Measurements from ENCODE around the gene NR1H4. TPM values are rescaled to one million over a fixed set of nuclear protein-coding genes. Genes with fewer than 3 reads are reported as not detected.

NR1H4 gene
- total and polyA plus RNA-seq, 4 experiments from 2014 or later: not detected

DNA sequence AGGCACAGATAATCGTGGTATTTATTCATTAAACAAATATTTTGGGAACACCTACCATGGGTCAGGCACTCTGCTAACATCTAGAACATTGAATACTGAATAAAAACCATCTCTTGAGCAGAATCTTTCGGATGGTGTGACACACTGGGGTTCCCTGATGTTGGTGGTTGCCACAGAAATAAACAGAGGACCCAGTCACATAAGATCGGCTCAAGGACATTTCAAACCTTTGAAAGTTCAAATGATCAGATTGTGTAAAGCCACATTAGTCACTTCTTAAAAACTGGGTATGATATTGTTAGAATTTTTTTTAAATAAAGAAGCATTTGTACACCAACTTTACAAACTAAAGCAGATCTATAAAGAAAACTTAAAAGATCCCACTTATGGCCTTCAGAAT lies 39.0 kb downstream of the NR1H4 start:
- POLR2A ChIA-PET (ENCODE audit: partially characterized antibody): no interaction called here

DNA sequence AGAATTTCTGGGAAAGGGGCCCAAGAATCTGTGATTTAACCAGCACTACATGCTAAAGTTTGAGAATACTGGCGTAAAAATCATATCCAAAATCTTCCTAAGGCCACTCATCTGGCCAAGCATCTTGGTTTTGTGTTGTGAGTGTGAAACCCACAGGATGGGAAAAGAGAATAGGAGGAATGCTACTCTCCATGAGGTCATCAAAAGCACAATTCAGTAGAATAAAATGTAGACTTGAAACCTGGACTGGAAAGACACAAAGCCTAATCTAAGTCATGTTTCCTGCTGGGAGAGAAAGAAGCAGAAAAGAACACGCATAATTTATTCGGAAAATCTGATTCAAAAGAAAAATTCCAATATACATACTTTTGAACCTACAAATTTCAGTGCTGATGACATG lies 42.3 kb downstream of the NR1H4 start:
- Mint-ChIP-seq H3K4me3 (no peak overlapping the region), H3K27me3 (peaks cover 0 to 1% of the 10 kb centered on the region in 2 donors), H3K36me3 (no peaks in the 10 kb centered on the region), H3K9me3 (peaks cover 0 to 6% (median 2%) of the 10 kb centered on the region in 8 donors), H3K27ac (no peak overlapping the region), H3K4me1 (no peaks in the 10 kb centered on the region)
- no peak for DNase-seq
- Histone ChIP-seq H3K27me3 (ENCODE audit: insufficient read depth, low read length) (no peaks in the 10 kb centered on the region), H3K27ac (ENCODE audit: low read depth, low read length) (no peak overlapping the region), H3K4me1 (ENCODE audit: insufficient read depth, low read length) (no peaks in the 10 kb centered on the region), H3K4me3 (ENCODE audit: low read length in 2 of 2) (no peak overlapping the region), H3K36me3 (ENCODE audit: insufficient read depth, low read length) (no peaks in the 10 kb centered on the region), H3K9me3 (ENCODE audit: control insufficient read depth in 1 of 2, low read length in 2 of 2) (no peaks in the 10 kb centered on the region)
- intact Hi-C loops (cut with micrococcal nuclease): no loop called here
- ChIA-PET POLR2A (ENCODE audit: partially characterized antibody) (no interaction called here), CTCF (ENCODE audit: partially characterized antibody) (no interaction called here)

More for the DNA sequence above, 39.0 kb downstream of the NR1H4 start:
- Histone ChIP-seq H3K36me3 (ENCODE audit: insufficient read depth, low read length) (no peaks in the 10 kb centered on the region), H3K4me3 (ENCODE audit: low read length in 2 of 2) (no peak overlapping the region), H3K27me3 (ENCODE audit: insufficient read depth, low read length) (no peaks in the 10 kb centered on the region), H3K27ac (ENCODE audit: low read depth, low read length) (no peak overlapping the region), H3K4me1 (ENCODE audit: insufficient read depth, low read length) (no peaks in the 10 kb centered on the region), H3K9me3 (ENCODE audit: control insufficient read depth in 1 of 2, low read length in 2 of 2) (no peaks in the 10 kb centered on the region)
- Mint-ChIP-seq H3K4me3 (no peak overlapping the region), H3K9me3 (peaks cover 0 to 5% (median 2%) of the 10 kb centered on the region in 8 donors), H3K36me3 (no peaks in the 10 kb centered on the region), H3K27me3 (no peaks in the 10 kb centered on the region), H3K27ac (no peak overlapping the region), H3K4me1 (no peaks in the 10 kb centered on the region)
- DNase-seq: no peak
- CTCF ChIA-PET (ENCODE audit: partially characterized antibody): no interaction called here
- intact Hi-C loops (cut with micrococcal nuclease): no loop called here

DNA sequence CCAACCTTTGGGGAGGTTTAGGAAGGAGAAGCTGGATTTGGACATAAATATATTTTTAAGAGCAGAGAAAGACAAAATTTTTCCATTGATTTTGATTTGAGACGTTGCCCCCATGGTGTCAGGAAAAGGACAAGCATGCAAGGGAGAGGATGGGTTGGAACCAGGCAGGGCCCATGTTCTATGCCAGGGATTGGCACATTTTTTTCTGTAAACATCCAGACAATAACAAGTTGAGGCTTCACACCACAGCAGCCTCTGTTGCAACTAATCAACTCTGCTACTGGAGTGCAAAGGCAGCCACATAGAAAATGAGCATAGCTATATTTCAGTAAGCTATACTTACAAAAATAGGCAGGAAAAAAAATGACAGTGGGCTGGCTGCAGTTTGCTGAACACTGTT lies 44.7 kb downstream of the NR1H4 start:
- Mint-ChIP-seq H3K9me3 (peaks cover 0 to 6% (median 2%) of the 10 kb centered on the region in 8 donors), H3K36me3 (no peaks in the 10 kb centered on the region), H3K4me1 (no peaks in the 10 kb centered on the region), H3K4me3 (no peak overlapping the region), H3K27ac (no peak overlapping the region), H3K27me3 (peaks cover 1 to 5% of the 10 kb centered on the region in 2 donors)
- ChIA-PET CTCF (ENCODE audit: partially characterized antibody) (no interaction called here), POLR2A (ENCODE audit: partially characterized antibody) (no interaction called here)
- Histone ChIP-seq H3K9me3 (ENCODE audit: control insufficient read depth in 1 of 2, low read length in 2 of 2) (no peaks in the 10 kb centered on the region), H3K4me3 (ENCODE audit: low read length in 2 of 2) (no peak overlapping the region), H3K36me3 (ENCODE audit: insufficient read depth, low read length) (no peaks in the 10 kb centered on the region), H3K27ac (ENCODE audit: low read depth, low read length) (no peak overlapping the region), H3K27me3 (ENCODE audit: insufficient read depth, low read length) (no peaks in the 10 kb centered on the region), H3K4me1 (ENCODE audit: insufficient read depth, low read length) (no peaks in the 10 kb centered on the region)
- DNase-seq: no peak
- intact Hi-C loops (cut with micrococcal nuclease): no loop called here

DNA sequence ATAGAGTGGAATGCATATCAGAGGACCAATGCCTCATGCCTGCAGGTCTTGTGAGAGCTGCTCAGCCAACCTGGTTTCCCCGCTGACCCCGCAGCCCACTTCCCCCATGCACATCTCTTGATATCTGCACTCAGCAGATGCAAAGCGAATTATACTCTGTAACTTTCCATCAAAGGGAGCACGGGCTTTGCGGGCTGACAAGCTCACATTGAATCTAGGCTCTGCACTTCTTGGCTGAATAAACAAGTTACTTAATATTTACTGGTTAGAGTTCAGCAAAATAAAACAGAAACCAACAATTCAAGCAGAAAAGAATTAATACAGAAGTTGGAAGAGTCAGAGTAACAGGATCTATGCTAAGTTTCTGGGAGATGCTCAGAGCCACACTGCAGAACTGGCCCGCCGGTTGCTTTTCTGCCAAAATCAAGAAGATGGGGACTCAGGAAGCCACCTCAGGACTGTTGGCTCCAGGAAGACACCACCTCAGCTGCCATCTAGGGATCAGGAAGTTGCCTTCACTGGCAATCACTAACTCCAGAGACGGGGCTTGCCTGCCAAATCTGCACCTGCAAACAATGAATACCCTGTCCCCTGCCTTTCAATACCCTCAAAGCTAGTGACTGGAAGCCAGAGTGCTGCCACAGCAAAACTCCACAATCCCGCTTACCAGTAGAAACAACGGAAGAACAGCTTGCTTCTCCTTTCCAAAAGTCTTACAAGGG lies 46.5 kb downstream of the NR1H4 start:
- Mint-ChIP-seq H3K27me3 (peaks cover 1 to 5% of the 10 kb centered on the region in 2 donors), H3K4me1 (no peaks in the 10 kb centered on the region), H3K9me3 (peaks cover 0 to 6% (median 2%) of the 10 kb centered on the region in 8 donors), H3K4me3 (no peak overlapping the region), H3K36me3 (no peaks in the 10 kb centered on the region), H3K27ac (no peak overlapping the region)
- POLR2A ChIA-PET (ENCODE audit: partially characterized antibody): no interaction called here
- H3K27me3 ChIP-seq (ENCODE audit: insufficient read depth, low read length): no peaks in the 10 kb centered on the region
- H3K4me3 ChIP-seq (ENCODE audit: low read length in 2 of 2): no peak overlapping the region
- no peaks in the 10 kb centered on the region for H3K4me1 ChIP-seq (ENCODE audit: insufficient read depth, low read length)
- DNase-seq: no peak
- intact Hi-C loops (cut with micrococcal nuclease): no loop called here
- no peak overlapping the region for H3K27ac ChIP-seq (ENCODE audit: low read depth, low read length)
- no peaks in the 10 kb centered on the region for H3K36me3 ChIP-seq (ENCODE audit: insufficient read depth, low read length)
- H3K9me3 ChIP-seq (ENCODE audit: control insufficient read depth in 1 of 2, low read length in 2 of 2): no peaks in the 10 kb centered on the region
- CTCF ChIA-PET (ENCODE audit: partially characterized antibody): no interaction called here

DNA sequence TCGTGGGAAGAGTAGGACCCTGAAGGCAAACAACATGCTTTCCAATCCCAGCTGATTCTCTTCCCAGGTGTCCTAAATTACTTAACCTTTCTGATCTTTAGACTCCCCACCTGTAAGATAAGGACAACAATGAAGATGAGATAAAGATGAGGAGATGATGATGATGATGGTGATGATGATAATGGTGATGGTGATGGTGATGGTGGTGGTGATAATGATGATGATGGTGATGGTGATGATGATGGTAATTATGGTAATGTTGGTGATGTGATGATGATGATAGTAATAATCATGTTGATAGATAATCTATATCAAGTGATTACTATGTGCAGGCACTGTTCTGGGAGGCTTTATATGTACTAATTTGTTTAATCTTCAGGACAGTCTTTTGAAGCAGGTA lies 48.3 kb downstream of the NR1H4 start:
- Histone ChIP-seq H3K9me3 (ENCODE audit: control insufficient read depth in 1 of 2, low read length in 2 of 2) (no peaks in the 10 kb centered on the region), H3K27ac (ENCODE audit: low read depth, low read length) (no peak overlapping the region), H3K36me3 (ENCODE audit: insufficient read depth, low read length) (no peaks in the 10 kb centered on the region), H3K4me3 (ENCODE audit: low read length in 2 of 2) (no peak overlapping the region), H3K4me1 (ENCODE audit: insufficient read depth, low read length) (no peaks in the 10 kb centered on the region), H3K27me3 (ENCODE audit: insufficient read depth, low read length) (no peaks in the 10 kb centered on the region)
- CTCF ChIA-PET (ENCODE audit: partially characterized antibody): no interaction called here
- no peak for DNase-seq
- H3K36me3 Mint-ChIP-seq: no peaks in the 10 kb centered on the region
- peaks cover 1 to 5% of the 10 kb centered on the region in 2 donors for H3K27me3 Mint-ChIP-seq
- no peak overlapping the region for H3K27ac Mint-ChIP-seq
- no peaks in the 10 kb centered on the region for H3K4me1 Mint-ChIP-seq
- peaks cover 0 to 6% (median 2%) of the 10 kb centered on the region in 8 donors for H3K9me3 Mint-ChIP-seq
- no peak overlapping the region for H3K4me3 Mint-ChIP-seq
- POLR2A ChIA-PET (ENCODE audit: partially characterized antibody): no interaction called here
- intact Hi-C loops (cut with micrococcal nuclease): no loop called here

- H3K4me3 Mint-ChIP-seq: no peak overlapping the region
- ChIA-PET CTCF (ENCODE audit: partially characterized antibody) (no interaction called here), POLR2A (ENCODE audit: partially characterized antibody) (no interaction called here)
- no peak for DNase-seq
- no peak overlapping the region for H3K27ac Mint-ChIP-seq
- no peaks in the 10 kb centered on the region for H3K36me3 Mint-ChIP-seq
- intact Hi-C loops (cut with micrococcal nuclease): no loop called here
- peaks cover 1% of the 10 kb centered on the region in 2 donors for H3K27me3 Mint-ChIP-seq
- no peaks in the 10 kb centered on the region for H3K4me1 Mint-ChIP-seq
- H3K27me3 ChIP-seq (ENCODE audit: insufficient read depth, low read length): no peaks in the 10 kb centered on the region
- no peaks in the 10 kb centered on the region for H3K9me3 ChIP-seq (ENCODE audit: control insufficient read depth in 1 of 2, low read length in 2 of 2)
- no peak overlapping the region for H3K27ac ChIP-seq (ENCODE audit: low read depth, low read length)
- H3K9me3 Mint-ChIP-seq: no peaks in the 10 kb centered on the region
- no peaks in the 10 kb centered on the region for H3K4me1 ChIP-seq (ENCODE audit: insufficient read depth, low read length)
- no peaks in the 10 kb centered on the region for H3K36me3 ChIP-seq (ENCODE audit: insufficient read depth, low read length)
- no peak overlapping the region for H3K4me3 ChIP-seq (ENCODE audit: low read length in 2 of 2)
Observed at GRCh38 chr12:100528034-100528433, 54.4 kb downstream of the NR1H4 start.

DNA sequence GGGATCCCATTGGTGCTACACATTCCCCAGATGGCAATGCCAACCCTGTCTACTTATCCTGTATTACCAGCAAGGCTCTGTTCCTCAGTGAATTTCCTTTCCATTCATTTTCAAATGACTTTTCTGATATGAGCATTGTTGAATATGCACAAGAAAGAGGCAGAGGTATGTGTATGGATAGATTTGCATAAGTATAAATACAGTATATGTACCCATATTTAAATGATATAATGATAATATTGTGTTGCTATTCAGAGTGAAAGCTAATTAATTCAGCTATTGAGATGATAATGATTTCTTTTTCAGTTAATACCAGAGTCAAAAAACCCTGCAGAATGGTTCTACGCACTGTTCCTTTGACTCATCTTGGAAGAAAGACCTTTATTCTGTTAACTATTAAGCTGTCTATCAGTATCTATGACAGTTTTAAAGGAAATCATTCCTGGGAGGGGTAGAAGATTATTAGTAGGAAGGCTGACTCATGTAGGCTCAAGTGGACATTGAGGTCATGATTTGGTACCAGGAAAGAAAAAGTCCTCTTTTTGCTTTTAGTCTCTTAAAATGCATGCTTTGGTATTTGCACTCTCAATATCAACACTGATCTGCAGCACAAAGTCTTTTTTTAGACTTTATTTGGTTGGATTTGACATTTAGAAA lies 54.9 kb downstream of the NR1H4 start:
- no peaks in the 10 kb centered on the region for H3K36me3 Mint-ChIP-seq
- no peak overlapping the region for H3K27ac Mint-ChIP-seq
- peaks cover 3 to 4% of the 10 kb centered on the region in 2 donors for H3K27me3 Mint-ChIP-seq
- CTCF ChIA-PET (ENCODE audit: partially characterized antibody): no interaction called here
- DNase-seq: no peak
- intact Hi-C loops (cut with micrococcal nuclease): no loop called here
- H3K27me3 ChIP-seq (ENCODE audit: insufficient read depth, low read length): no peaks in the 10 kb centered on the region
- no peaks in the 10 kb centered on the region for H3K4me1 Mint-ChIP-seq
- H3K36me3 ChIP-seq (ENCODE audit: insufficient read depth, low read length): no peaks in the 10 kb centered on the region
- H3K4me3 ChIP-seq (ENCODE audit: low read length in 2 of 2): no peak overlapping the region
- no peaks in the 10 kb centered on the region for H3K9me3 ChIP-seq (ENCODE audit: control insufficient read depth in 1 of 2, low read length in 2 of 2)
- H3K27ac ChIP-seq (ENCODE audit: low read depth, low read length): no peak overlapping the region
- H3K4me3 Mint-ChIP-seq: no peak overlapping the region
- POLR2A ChIA-PET (ENCODE audit: partially characterized antibody): no interaction called here
- no peaks in the 10 kb centered on the region for H3K9me3 Mint-ChIP-seq
- no peaks in the 10 kb centered on the region for H3K4me1 ChIP-seq (ENCODE audit: insufficient read depth, low read length)

Measured in CD4-positive, alpha-beta memory T cell (primary cell).